BE2C (cell line): ENCODE data around the gene BCL6B. TPM values are rescaled to one million over a fixed set of nuclear protein-coding genes. Genes with fewer than 3 reads are reported as not detected.
"Not testable (repeated sequence)": the region's sequence is repeated elsewhere in the genome, so short reads cannot be mapped to it uniquely, and the experiment has no call there.

Source experiments
- DNase-seq: peaks from one replicate; pipeline ENCODE4 v3.0.0-alpha.2; 2020
- H3K27me3 ChIP-seq: fragments of 250-450 bp; sonication (Bioruptor Pico); 2 replicates; pipeline ENCODE4 v1.5.1; 2020; ENCODE audit warnings: mild to moderate bottlenecking
- H3K36me3 ChIP-seq: fragments of 250-450 bp; sonication (Bioruptor Pico); 2 replicates; pipeline ENCODE4 v1.5.1; 2020; ENCODE audit warnings: mild to moderate bottlenecking
- H3K4me1 ChIP-seq: fragments of 250-450 bp; sonication (Bioruptor Pico); 2 replicates; pipeline ENCODE4 v1.5.1; 2020
- H3K4me3 ChIP-seq: 2 replicates; pipeline ENCODE4 v1.5.1; 2011; ENCODE audit warnings: low read depth, low read length
- H3K9me3 ChIP-seq: fragments of 250-450 bp; sonication (Bioruptor Pico); 2 replicates; pipeline ENCODE4 v1.5.1; 2020
- CTCF ChIP-seq: IDR thresholded peaks from 2 replicates; pipeline ENCODE4 v1.5.1; 2012; ENCODE audit warnings: mild to moderate bottlenecking, low read depth, low read length
- polyA plus RNA-seq: library from polyadenylated mRNA; unstranded; fragments of >200 nt; gene quantifications from one replicate; pipeline ENCODE4 v1.2.1, GENCODE V29; 2012; ENCODE audit warnings: low read depth, missing spikeins; ENCODE audit not compliant: insufficient read length, insufficient read depth

Gene BCL6B
- 0.62 TPM for polyA plus RNA-seq

GRCh38 chr17:7022781-7023571, at the start of gene BCL6B:
BCL6B (plus strand) TSS chr17:7023050; CDS start chr17:7023672, 622 bp downstream.
- no peak for DNase-seq
- no peak for TF ChIP-seq CTCF
- Histone ChIP-seq H3K4me1 (no peaks in the 10 kb centered on the region; the same call in 1 of the 2 replicates), H3K27me3 (no peaks in the 10 kb centered on the region), H3K36me3 (no peaks in the 10 kb centered on the region), H3K4me3 (no peak within 1 kb of the TSS), H3K9me3 (no peaks in the 10 kb centered on the region)

- H3K4me3 ChIP-seq, H3K4me1 ChIP-seq, DNase-seq, H3K27me3 ChIP-seq, H3K36me3 ChIP-seq, H3K9me3 ChIP-seq: not testable (repeated sequence)
These were observed 43.4 kb upstream of the BCL6B start for GRCh38 chr17:6979440-6979839.

- H3K4me3 ChIP-seq = no peak overlapping the region
- TF ChIP-seq CTCF = no peak
These were observed 41.4 kb upstream of the BCL6B start for GRCh38 chr17:6981426-6981825.

GRCh38 chr17:6985266-6985665, 37.6 kb upstream of the BCL6B start:
- Histone ChIP-seq H3K4me3 (no peak overlapping the region), H3K27me3 (no peaks in the 10 kb centered on the region), H3K4me1 (no peaks in the 10 kb centered on the region), H3K36me3 (no peaks in the 10 kb centered on the region), H3K9me3 (no peaks in the 10 kb centered on the region)
- no peak for DNase-seq
- no peak for TF ChIP-seq CTCF

More at GRCh38 chr17:6981426-6981825, 41.4 kb upstream of the BCL6B start:
- no peaks in the 10 kb centered on the region for H3K9me3 ChIP-seq
- H3K27me3 ChIP-seq = no peaks in the 10 kb centered on the region
- no peak for DNase-seq
- no peaks in the 10 kb centered on the region for H3K36me3 ChIP-seq
- no peaks in the 10 kb centered on the region for H3K4me1 ChIP-seq

GRCh38 chr17:6986676-6987075, 36.2 kb upstream of the BCL6B start:
- Histone ChIP-seq H3K9me3 (no peaks in the 10 kb centered on the region), H3K4me3 (no peak overlapping the region), H3K27me3 (no peaks in the 10 kb centered on the region), H3K4me1 (no peaks in the 10 kb centered on the region), H3K36me3 (no peaks in the 10 kb centered on the region)
- TF ChIP-seq CTCF = no peak
- no peak for DNase-seq

GRCh38 chr17:6989779-6990178, 33.1 kb upstream of the BCL6B start:
- DNase-seq = no peak
- TF ChIP-seq CTCF = no peak
- H3K4me1 ChIP-seq = no peaks in the 10 kb centered on the region
- H3K9me3 ChIP-seq = no peaks in the 10 kb centered on the region
- no peaks in the 10 kb centered on the region for H3K27me3 ChIP-seq
- H3K36me3 ChIP-seq = no peaks in the 10 kb centered on the region
- H3K4me3 ChIP-seq = no peak overlapping the region

GRCh38 chr17:6993613-6994056, 29.2 kb upstream of the BCL6B start:
- H3K27me3 ChIP-seq, H3K9me3 ChIP-seq, DNase-seq, H3K4me3 ChIP-seq, H3K36me3 ChIP-seq, H3K4me1 ChIP-seq: not testable (repeated sequence)
